Gastrocnemius medialis (tissue), 4 donors: ENCODE results near the gene CTNNA2. TPM values are rescaled to one million over a fixed set of nuclear protein-coding genes. Genes with fewer than 3 reads are reported as not detected.

Experiments
- ATAC-seq, 2 donors: fragments of 150-250 bp; one replicate each; pipeline ENCODE4 v1.9.1; 2016
- DNase-seq, 2 donors: peaks; one replicate each; pipeline ENCODE4 v3.0.0-alpha.2; 2019
- H3K27ac ChIP-seq, 4 donors: fragments of 200-600 bp; sonication (generic); 1 replicate in 1 of 4; 2 replicates in 3 of 4; pipeline ENCODE4 v1.5.1; 2016 to 2018; ENCODE audit warnings: mild to moderate bottlenecking in 2 of 4, moderate library complexity in 1 of 4
- H3K27me3 ChIP-seq, 3 donors: fragments of 200-600 bp; sonication (generic) in 2 of 3; 1 replicate in 1 of 3; 2 replicates in 2 of 3; pipeline versions ENCODE4 v1.5.1 to v1.6.0; 2016 to 2019; ENCODE audit warnings: mild to moderate bottlenecking in 1 of 3, moderate library complexity in 1 of 3
- H3K36me3 ChIP-seq, 2 donors: fragments of 200-600 bp; sonication (generic) in 1 of 2; one replicate each; pipeline ENCODE4 v1.5.1; 2017 to 2018
- H3K4me1 ChIP-seq, 2 donors: fragments of 200-600 bp; sonication (generic) in 1 of 2; one replicate each; pipeline ENCODE4 v1.5.1; 2016 to 2017; ENCODE audit warnings: mild to moderate bottlenecking in 2 of 2
- H3K4me3 ChIP-seq, 4 donors: fragments of 200-600 bp; sonication (generic) in 3 of 4; 1 replicate in 1 of 4; 2 replicates in 3 of 4; pipeline ENCODE4 v1.5.1; 2016 to 2019; ENCODE audit warnings: mild to moderate bottlenecking in 2 of 4
- H3K9me3 ChIP-seq, 3 donors: fragments of 200-600 bp; sonication (generic) in 2 of 3; 1 replicate in 1 of 3; 2 replicates in 2 of 3; pipeline ENCODE4 v1.5.1; 2016 to 2019
- CTCF ChIP-seq, 5 experiments: fragments of 450-650 bp in 3 of 5; fragments of 200-600 bp in 2 of 5; sonication (generic) in 2 of 5; IDR thresholded peaks in 4 of 5; conservative IDR thresholded peaks in 1 of 5; 1 replicate in 4 of 5; 2 replicates in 1 of 5; pipeline ENCODE4 v1.5.1; 2016 to 2019; ENCODE audit warnings: antibody characterized with exemption in 5 of 5, mild to moderate bottlenecking in 3 of 5, moderate library complexity in 3 of 5
- POLR2A ChIP-seq, 2 donors: fragments of 450-650 bp; IDR thresholded peaks; one replicate each; pipeline ENCODE4 v1.6.1; 2017; ENCODE audit warnings: antibody characterized with exemption in 2 of 2, mild to moderate bottlenecking in 2 of 2, moderate library complexity in 2 of 2
- in situ Hi-C, 4 donors: fragments of 200-750 bp; cut with MboI; loops; one replicate each; pipeline versions ENCODE4 v1.15.0 to v1.8.0; 2017; ENCODE audit warnings: low sequenced_read_pairs in 4 of 4
- intact Hi-C: fragments of 100-400 bp; cut with DNase I; formaldehyde crosslinking; loops from one replicate; pipeline ENCODE4 v1.15.1; 2023; ENCODE audit warnings: low total_unique reads
- total RNA-seq, 4 donors: library from RNA; depleted of rRNA; stranded (reverse); fragments of >200 nt; gene quantifications; one replicate each; pipeline versions ENCODE4 v1.1.0 to v1.2.3, GENCODE V29; 2016

CTNNA2 gene
- total RNA-seq, 4 donors from 2014 or later: not detected

- Histone ChIP-seq H3K4me3 (no peak overlapping the region), H3K36me3 (no peaks in the 10 kb centered on the region), H3K9me3 (no peaks in the 10 kb centered on the region), H3K4me1 (no peaks in the 10 kb centered on the region), H3K27me3 (no peaks in the 10 kb centered on the region), H3K27ac (no peak overlapping the region)
- in situ Hi-C loops: no loop called here
- intact Hi-C loops: no loop called here
- DNase-seq (no peak), ATAC-seq (no peak)
- TF ChIP-seq CTCF (IDR thresholded peaks at IDR 0.05 in 4 of 5, conservative IDR thresholded peaks at IDR 0.05 in 1 of 5): no peak
- no peak for TF ChIP-seq POLR2A (IDR thresholded peaks at IDR 0.05)
These were observed 849.1 kb downstream of the CTNNA2 start for GRCh38 chr2:80361904-80362303.

GRCh38 chr2:80363330-80363729 is 850.5 kb downstream of the CTNNA2 start:
- DNase-seq (no peak), ATAC-seq (no peak)
- Histone ChIP-seq H3K27ac (no peak overlapping the region), H3K36me3 (no peaks in the 10 kb centered on the region), H3K27me3 (no peaks in the 10 kb centered on the region), H3K4me1 (no peaks in the 10 kb centered on the region), H3K9me3 (no peaks in the 10 kb centered on the region), H3K4me3 (no peak overlapping the region)
- intact Hi-C loops (no loop called here), in situ Hi-C loops (no loop called here)
- no peak for TF ChIP-seq CTCF (IDR thresholded peaks at IDR 0.05 in 4 of 5, conservative IDR thresholded peaks at IDR 0.05 in 1 of 5)
- TF ChIP-seq POLR2A (IDR thresholded peaks at IDR 0.05): no peak

GRCh38 chr2:80363791-80364349 is 851.0 kb downstream of the CTNNA2 start:
- Histone ChIP-seq H3K27me3 (no peaks in the 10 kb centered on the region), H3K36me3 (no peaks in the 10 kb centered on the region), H3K4me1 (no peaks in the 10 kb centered on the region), H3K9me3 (no peaks in the 10 kb centered on the region), H3K4me3 (no peak overlapping the region), H3K27ac (no peak overlapping the region)
- in situ Hi-C loops: no loop called here
- DNase-seq: no peak
- intact Hi-C loops: no loop called here
- TF ChIP-seq POLR2A (IDR thresholded peaks at IDR 0.05) (no peak), CTCF (IDR thresholded peaks at IDR 0.05 in 4 of 5, conservative IDR thresholded peaks at IDR 0.05 in 1 of 5) (no peak)
- ATAC-seq: peak in 1 of 2 donors; percentile 42

- Histone ChIP-seq H3K27me3 (no peaks in the 10 kb centered on the region), H3K36me3 (no peaks in the 10 kb centered on the region), H3K4me1 (no peaks in the 10 kb centered on the region), H3K9me3 (no peaks in the 10 kb centered on the region), H3K27ac (no peak overlapping the region), H3K4me3 (no peak overlapping the region)
- intact Hi-C loops: no loop called here
- TF ChIP-seq CTCF (IDR thresholded peaks at IDR 0.05 in 4 of 5, conservative IDR thresholded peaks at IDR 0.05 in 1 of 5) (no peak), POLR2A (IDR thresholded peaks at IDR 0.05) (no peak)
- no peak for ATAC-seq
- in situ Hi-C loops: no loop called here
- DNase-seq: no peak
These were observed 851.8 kb downstream of the CTNNA2 start for GRCh38 chr2:80364524-80365212.
